Cardiac ventricle fibroblast (primary cell): ENCODE data around the gene KRTAP6-3. TPM values are rescaled to one million over a fixed set of nuclear protein-coding genes. Genes with fewer than 3 reads are reported as not detected.

Experiments
- total RNA-seq: library from RNA; depleted of rRNA; stranded (reverse); fragments of >200 nt; gene quantifications from 2 replicates; pipeline ENCODE4 v1.2.3, GENCODE V29; 2015

The KRTAP6-3 gene, protein sequence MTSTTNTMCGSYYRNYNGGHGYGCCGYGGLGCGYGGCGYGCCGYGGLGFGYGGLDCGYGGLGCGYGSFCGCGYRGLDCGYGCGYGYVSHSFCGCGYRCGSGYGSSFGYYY
- not detected in 2 replicates for total RNA-seq

DNA sequence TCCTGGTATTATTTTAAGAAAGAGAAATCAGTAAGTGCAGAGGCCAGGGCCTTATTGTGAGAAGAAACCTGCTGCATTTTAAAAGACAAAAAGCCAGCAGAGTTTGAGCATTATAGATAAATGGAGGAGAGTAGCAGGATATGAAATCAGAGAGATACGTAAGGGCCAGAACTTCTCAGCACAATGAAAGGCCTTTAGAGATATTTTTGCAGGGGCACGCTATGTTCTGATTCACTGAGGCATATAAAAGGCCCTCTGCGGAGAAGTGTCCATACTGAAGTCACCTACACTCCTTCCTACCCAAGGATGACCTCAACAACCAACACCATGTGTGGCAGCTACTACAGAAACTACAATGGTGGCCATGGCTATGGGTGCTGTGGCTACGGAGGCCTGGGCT is at the start of gene KRTAP6-3:
Gene KRTAP6-3, plus strand, starts transcription at position 301 of the 400 bp plus-strand sequence. Its CDS starts 6 bp downstream, at position 307.

DNA sequence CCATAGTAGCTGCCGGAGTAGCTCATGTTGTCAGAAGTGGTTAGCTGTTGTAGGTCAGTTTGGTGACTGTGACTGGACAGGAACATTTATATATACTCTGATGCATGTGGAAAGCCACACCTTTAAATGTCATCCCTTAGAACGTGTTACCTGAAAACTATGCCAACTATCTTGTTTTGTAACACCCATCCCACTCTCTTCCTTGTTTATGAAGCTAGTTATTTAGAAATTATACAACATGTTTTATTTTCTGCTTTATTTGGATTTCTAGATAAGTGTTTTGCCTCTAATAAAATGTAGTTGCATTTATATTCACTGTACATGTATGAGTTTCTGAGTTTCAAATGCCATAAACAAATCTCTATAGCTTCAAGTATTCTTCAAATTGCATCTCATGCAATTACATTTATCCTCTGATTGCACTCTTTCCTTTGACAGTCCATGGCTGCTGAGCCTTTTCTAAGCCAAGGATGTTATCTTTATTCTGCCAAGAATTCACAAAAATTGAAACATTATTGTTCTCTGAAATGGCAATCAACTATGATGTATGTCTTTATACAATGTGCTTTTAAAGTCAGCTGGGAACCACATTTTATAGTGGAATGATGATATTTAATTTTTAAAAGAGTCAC is 30.9 kb upstream of the KRTAP6-3 start, which contains the start of gene KRTAP19-7:
Gene KRTAP19-7, minus strand, starts transcription at position 51 of the 632 bp plus-strand sequence. Its CDS starts 25 bp downstream, at position 26.

DNA sequence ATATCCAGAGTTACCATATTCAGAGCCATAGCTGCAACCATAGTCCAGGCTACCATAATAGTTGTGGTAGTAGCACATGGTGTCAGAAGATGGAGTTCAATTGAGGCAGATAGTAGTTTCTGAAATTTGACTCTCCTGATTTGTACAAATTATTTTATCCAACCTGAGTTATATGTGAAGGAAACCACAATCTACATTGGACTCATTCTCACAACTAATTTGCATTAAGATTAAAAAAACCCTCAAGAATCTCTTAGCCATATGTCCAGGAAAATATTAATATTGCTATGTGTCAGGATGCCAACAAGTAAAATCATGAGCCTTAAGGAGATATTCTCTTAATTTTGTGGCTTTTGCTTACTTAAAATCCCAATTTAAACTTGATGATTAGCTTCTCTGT is 1.9 kb upstream of the KRTAP6-3 start, which contains the start of gene KRTAP22-2:
Gene KRTAP22-2, minus strand, starts transcription at position 101 of the 400 bp plus-strand sequence.

DNA sequence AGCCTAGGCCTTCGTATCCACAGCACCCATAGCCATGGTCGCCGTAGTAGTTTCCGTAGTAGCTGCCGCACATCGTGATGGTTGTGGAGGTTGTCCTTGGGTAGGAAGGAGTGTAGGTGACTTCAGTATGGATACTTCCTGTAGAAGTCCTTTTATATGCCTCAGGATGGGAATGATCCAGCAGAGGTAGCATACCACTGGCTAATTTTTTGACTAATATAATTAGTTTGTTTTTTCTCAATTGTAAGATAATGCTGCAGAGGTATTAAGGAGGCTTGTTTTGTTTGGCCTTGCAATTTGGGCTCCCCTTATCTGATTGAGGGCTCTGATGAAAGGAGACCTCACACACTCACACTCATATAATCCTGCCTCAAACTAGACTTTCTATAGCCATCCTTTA is 6.6 kb downstream of the KRTAP6-3 start, which contains the start of gene KRTAP6-2:
Gene KRTAP6-2, minus strand, starts transcription at position 101 of the 400 bp plus-strand sequence. Its CDS starts 28 bp downstream, at position 73.

DNA sequence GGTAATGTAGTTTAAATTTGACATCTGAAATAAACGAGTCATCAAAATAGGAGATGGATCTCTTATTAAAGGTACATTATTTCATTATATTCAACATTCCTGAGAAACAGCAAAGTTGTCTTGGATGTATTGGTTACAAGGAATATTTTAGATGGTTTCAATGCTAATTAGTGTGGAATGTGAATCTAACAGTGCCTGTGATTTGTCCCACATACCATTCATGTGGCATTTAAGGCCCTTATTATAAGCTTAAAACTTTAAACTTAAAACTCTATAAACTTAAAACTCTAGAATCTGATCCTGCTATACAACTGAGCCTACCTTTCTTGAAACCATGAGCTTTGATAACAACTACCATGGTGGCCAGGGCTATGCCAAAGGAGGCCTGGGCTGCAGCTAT is 8.5 kb downstream of the KRTAP6-3 start, which contains the start of gene KRTAP22-1:
Gene KRTAP22-1, plus strand, starts transcription at position 301 of the 400 bp plus-strand sequence.

DNA sequence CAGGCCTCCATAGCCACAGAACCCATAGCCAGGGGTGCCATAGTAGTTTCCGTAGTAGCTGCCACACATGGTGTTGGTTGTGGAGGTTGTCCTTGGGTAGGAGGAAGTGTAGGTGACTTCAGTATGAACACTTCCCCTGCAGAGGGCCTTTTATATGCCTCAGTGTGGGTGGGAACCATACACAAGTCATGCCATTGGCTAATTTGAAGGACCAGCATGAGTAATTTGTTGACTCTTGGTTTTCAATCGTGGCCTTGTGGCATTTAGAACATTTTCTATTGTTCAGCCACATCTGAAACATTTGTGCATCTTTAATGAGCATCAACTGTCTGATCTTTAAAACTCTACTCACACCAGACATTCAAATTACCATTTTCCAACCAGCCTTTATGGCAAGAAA is 21.6 kb downstream of the KRTAP6-3 start, which contains the start of gene KRTAP6-1:
Gene KRTAP6-1, minus strand, starts transcription at position 95 of the 400 bp plus-strand sequence. Its CDS starts 26 bp downstream, at position 69.

DNA sequence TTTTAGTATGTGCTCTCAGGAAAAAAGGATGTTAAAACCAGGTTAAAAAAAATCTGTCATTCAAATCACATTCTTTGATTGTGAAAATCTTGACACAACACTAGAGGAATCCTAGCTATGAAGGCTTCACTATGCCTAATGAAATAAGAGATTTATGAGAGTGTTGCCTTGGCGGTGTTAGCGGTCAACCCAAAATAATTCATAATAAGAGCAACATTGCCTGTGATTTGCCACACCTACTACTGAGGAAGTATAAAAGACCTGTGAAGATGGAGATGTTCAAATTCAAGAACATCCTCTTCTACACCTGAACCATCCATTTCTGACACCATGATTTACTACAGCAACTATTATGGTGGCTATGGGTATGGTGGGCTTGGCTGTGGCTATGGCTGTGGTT is 23.9 kb downstream of the KRTAP6-3 start, which contains the start of gene KRTAP20-1:
Gene KRTAP20-1, plus strand, starts transcription at position 301 of the 400 bp plus-strand sequence. Its CDS starts 30 bp downstream, at position 331.

DNA sequence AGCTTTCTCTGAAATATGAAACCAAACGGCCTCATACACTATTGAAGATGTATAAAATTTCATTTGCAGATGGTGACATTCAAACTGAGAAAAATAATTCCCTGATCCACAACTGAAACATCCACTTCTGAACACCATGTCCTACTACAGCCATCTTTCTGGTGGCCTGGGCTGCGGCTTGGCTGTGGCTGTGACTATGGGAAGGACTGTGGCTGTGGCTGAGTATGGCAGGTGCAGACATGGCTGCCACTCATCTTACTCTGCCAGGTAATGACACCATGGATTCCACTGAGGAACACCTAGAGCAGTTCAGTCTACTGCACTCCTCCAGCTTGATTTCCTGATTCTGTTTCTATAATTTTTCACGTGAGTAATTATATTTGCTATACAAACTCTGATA is 28.3 kb downstream of the KRTAP6-3 start, which contains the start of gene KRTAP20-4:
Gene KRTAP20-4, plus strand, starts transcription at position 106 of the 400 bp plus-strand sequence.

DNA sequence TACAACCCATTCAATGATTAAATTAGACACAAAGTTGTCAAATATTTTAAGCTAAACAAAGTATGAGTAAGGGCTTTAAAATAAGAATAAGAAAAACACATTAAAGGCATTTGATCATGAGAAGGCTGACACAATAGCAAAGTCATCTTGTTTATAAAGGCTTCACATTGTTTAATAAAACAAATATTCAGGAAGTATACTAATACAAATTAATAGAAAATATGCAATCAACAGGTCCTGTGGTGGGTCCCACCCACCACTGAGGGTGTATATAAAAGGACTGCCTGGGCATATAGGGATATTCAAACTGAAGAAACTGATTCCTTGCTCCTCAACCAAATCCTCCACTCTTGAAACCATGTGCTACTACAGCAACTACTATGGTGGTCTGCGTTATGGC is 42.7 kb downstream of the KRTAP6-3 start, which contains the start of gene KRTAP20-2:
Gene KRTAP20-2, plus strand, starts transcription at position 301 of the 400 bp plus-strand sequence. Its CDS starts 58 bp downstream, at position 359.

DNA sequence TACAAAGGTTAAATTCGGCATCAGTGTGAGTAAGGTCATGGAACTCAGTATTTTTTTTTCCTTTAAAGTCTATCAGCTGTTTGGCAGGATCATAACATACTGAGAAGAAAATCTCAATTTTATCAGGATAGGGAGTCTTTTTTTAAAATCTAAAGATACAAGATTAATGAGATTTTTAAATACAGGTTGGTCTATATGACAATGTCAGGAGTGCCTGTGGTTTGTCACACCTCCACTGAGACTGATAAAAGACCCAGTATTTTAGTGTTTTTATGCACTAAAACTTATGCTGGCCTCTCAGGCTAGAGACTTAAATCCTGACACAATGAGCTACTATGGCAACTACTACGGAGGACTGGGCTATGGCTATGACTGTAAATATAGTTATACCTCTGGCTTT is 50.3 kb downstream of the KRTAP6-3 start, which contains the start of gene KRTAP20-3:
Gene KRTAP20-3, plus strand, starts transcription at position 301 of the 400 bp plus-strand sequence.

Other genes starting within 250 kb of the KRTAP6-3 start
- not detected in 2 replicates for gene KRTAP23-1, start 243.8 kb upstream of the KRTAP6-3 start, total RNA-seq
- gene KRTAP13-2, start 220.2 kb upstream of the KRTAP6-3 start, total RNA-seq = not detected in 2 replicates
- not detected in 2 replicates for gene KRTAP13-1, start 196.4 kb upstream of the KRTAP6-3 start, total RNA-seq
- gene KRTAP13-3, start 166.5 kb upstream of the KRTAP6-3 start, total RNA-seq = not detected in 2 replicates
- gene KRTAP13-4, start 162.2 kb upstream of the KRTAP6-3 start, total RNA-seq = not detected in 2 replicates
- gene KRTAP15-1, start 152.2 kb upstream of the KRTAP6-3 start, total RNA-seq = not detected in 2 replicates
- gene KRTAP19-1, start 112.1 kb upstream of the KRTAP6-3 start, total RNA-seq = not detected in 2 replicates
- gene KRTAP19-2, start 105.0 kb upstream of the KRTAP6-3 start, total RNA-seq = not detected in 2 replicates
- gene KRTAP19-3, start 100.4 kb upstream of the KRTAP6-3 start, total RNA-seq = not detected in 2 replicates
- not detected in 2 replicates for gene KRTAP19-4, start 95.3 kb upstream of the KRTAP6-3 start, total RNA-seq
- not detected in 2 replicates for gene KRTAP19-5, start 90.3 kb upstream of the KRTAP6-3 start, total RNA-seq
- gene KRTAP19-6, start 50.6 kb upstream of the KRTAP6-3 start, total RNA-seq = not detected in 2 replicates
- gene KRTAP19-7, start 31.1 kb upstream of the KRTAP6-3 start, total RNA-seq = not detected in 2 replicates
- gene KRTAP22-2, start 2.0 kb upstream of the KRTAP6-3 start, total RNA-seq = not detected in 2 replicates
- gene KRTAP6-2, start 6.5 kb downstream of the KRTAP6-3 start, total RNA-seq = not detected in 2 replicates
- gene KRTAP22-1, start 8.6 kb downstream of the KRTAP6-3 start, total RNA-seq = not detected in 2 replicates
- gene KRTAP6-1, start 21.5 kb downstream of the KRTAP6-3 start, total RNA-seq = not detected in 2 replicates
- not detected in 2 replicates for gene KRTAP20-1, start 24.0 kb downstream of the KRTAP6-3 start, total RNA-seq
- not detected in 2 replicates for gene KRTAP20-4, start 28.2 kb downstream of the KRTAP6-3 start, total RNA-seq
- gene KRTAP20-2, start 42.8 kb downstream of the KRTAP6-3 start, total RNA-seq = not detected in 2 replicates
- gene KRTAP20-3, start 50.4 kb downstream of the KRTAP6-3 start, total RNA-seq = not detected in 2 replicates
- not detected in 2 replicates for gene KRTAP21-3, start 126.3 kb downstream of the KRTAP6-3 start, total RNA-seq
- gene KRTAP21-2, start 154.8 kb downstream of the KRTAP6-3 start, total RNA-seq = not detected in 2 replicates
- not detected in 2 replicates for gene KRTAP21-1, start 163.0 kb downstream of the KRTAP6-3 start, total RNA-seq
- not detected in 2 replicates for gene KRTAP8-1, start 220.8 kb downstream of the KRTAP6-3 start, total RNA-seq
- not detected in 2 replicates for gene KRTAP7-1, start 237.3 kb downstream of the KRTAP6-3 start, total RNA-seq